Parathyroid adenoma (tissue), 2 donors: ENCODE results near the gene DAD1.

ENCODE experiments used
- H2AFZ ChIP-seq: fragments of 300-600 bp; sonication (generic); one replicate; pipeline ENCODE4 v1.7.0; 2017; ENCODE audit warnings: antibody characterized with exemption, mild to moderate bottlenecking
- H3K27ac ChIP-seq: fragments of 300-600 bp; sonication (generic); one replicate; pipeline ENCODE4 v1.7.0; 2017
- H3K27me3 ChIP-seq: fragments of 300-600 bp; sonication (generic); one replicate; pipeline ENCODE4 v1.7.0; 2017; ENCODE audit warnings: low read length; ENCODE audit not compliant: control insufficient read depth, insufficient read depth
- H3K36me3 ChIP-seq: fragments of 300-600 bp; sonication (generic); one replicate; pipeline ENCODE4 v1.7.0; 2017; ENCODE audit warnings: low read length; ENCODE audit not compliant: control insufficient read depth, insufficient read depth
- H3K4me1 ChIP-seq: fragments of 300-600 bp; sonication (generic); one replicate; pipeline ENCODE4 v1.7.0; 2017; ENCODE audit warnings: control low read depth
- H3K4me2 ChIP-seq: fragments of 300-600 bp; sonication (generic); one replicate; pipeline ENCODE4 v1.7.0; 2017; ENCODE audit warnings: low read length
- H3K4me3 ChIP-seq: fragments of 300-600 bp; sonication (generic); one replicate; pipeline ENCODE4 v1.7.0; 2017; ENCODE audit warnings: low read depth, low read length
- H3K79me2 ChIP-seq: fragments of 300-600 bp; sonication (generic); one replicate; pipeline ENCODE4 v1.7.0; 2017; ENCODE audit warnings: control low read depth
- H3K9ac ChIP-seq: fragments of 300-600 bp; sonication (generic); one replicate; pipeline ENCODE4 v1.7.0; 2017; ENCODE audit warnings: mild to moderate bottlenecking
- H3K9me3 ChIP-seq: fragments of 300-600 bp; sonication (generic); one replicate; pipeline ENCODE4 v1.7.0; 2017; ENCODE audit warnings: low read length; ENCODE audit not compliant: control insufficient read depth
- CTCF ChIP-seq: fragments of 300-600 bp; sonication (generic); IDR thresholded peaks from one replicate; pipeline ENCODE4 v1.7.0; 2017; ENCODE audit warnings: antibody characterized with exemption, mild to moderate bottlenecking
- donor health status: primary hyperparathyroidism.

Gene DAD1

GRCh38 chr14:22561366-22561660 is 27.7 kb downstream of the DAD1 start:
- H3K9ac ChIP-seq, result no peak overlapping the region
- H3K27ac ChIP-seq, result no peak overlapping the region
- no peak overlapping the region for H3K4me3 ChIP-seq
- no peaks in the 10 kb centered on the region for H3K79me2 ChIP-seq
- peaks cover 11% of the 10 kb centered on the region for H3K4me1 ChIP-seq
- no peak overlapping the region for H2AFZ ChIP-seq
- no peaks in the 10 kb centered on the region for H3K9me3 ChIP-seq
- TF ChIP-seq CTCF, result no peak
- no peaks in the 10 kb centered on the region for H3K27me3 ChIP-seq
- H3K36me3 ChIP-seq, result no peaks in the 10 kb centered on the region
- peak overlapping the region; percentile 37 for H3K4me2 ChIP-seq

GRCh38 chr14:22560662-22561365 is 28.2 kb downstream of the DAD1 start:
- no peak for TF ChIP-seq CTCF
- H3K27ac ChIP-seq, result no peak overlapping the region
- H3K79me2 ChIP-seq, result no peaks in the 10 kb centered on the region
- H3K4me2 ChIP-seq, result peak overlapping the region; percentile 37
- peaks cover 10% of the 10 kb centered on the region for H3K4me1 ChIP-seq
- no peak overlapping the region for H2AFZ ChIP-seq
- H3K27me3 ChIP-seq, result no peaks in the 10 kb centered on the region
- H3K9me3 ChIP-seq, result no peaks in the 10 kb centered on the region
- H3K36me3 ChIP-seq, result no peaks in the 10 kb centered on the region
- H3K4me3 ChIP-seq, result no peak overlapping the region
- no peak overlapping the region for H3K9ac ChIP-seq

GRCh38 chr14:22559041-22559440 is 30.0 kb downstream of the DAD1 start:
- H3K27ac ChIP-seq, result no peak overlapping the region
- no peak for TF ChIP-seq CTCF
- H3K9ac ChIP-seq, result no peak overlapping the region
- H3K36me3 ChIP-seq, result no peaks in the 10 kb centered on the region
- H3K4me1 ChIP-seq, result peaks cover 7% of the 10 kb centered on the region
- H2AFZ ChIP-seq, result no peak overlapping the region
- no peak overlapping the region for H3K4me2 ChIP-seq
- H3K27me3 ChIP-seq, result no peaks in the 10 kb centered on the region
- no peak overlapping the region for H3K4me3 ChIP-seq
- no peaks in the 10 kb centered on the region for H3K79me2 ChIP-seq
- H3K9me3 ChIP-seq, result no peaks in the 10 kb centered on the region

GRCh38 chr14:22558221-22558913 is 30.7 kb downstream of the DAD1 start:
- H2AFZ ChIP-seq, result no peak overlapping the region
- H3K9ac ChIP-seq, result no peak overlapping the region
- peaks cover 7% of the 10 kb centered on the region for H3K4me1 ChIP-seq
- H3K4me2 ChIP-seq, result no peak overlapping the region
- TF ChIP-seq CTCF, result no peak
- no peak overlapping the region for H3K27ac ChIP-seq
- no peaks in the 10 kb centered on the region for H3K79me2 ChIP-seq
- no peaks in the 10 kb centered on the region for H3K27me3 ChIP-seq
- H3K4me3 ChIP-seq, result no peak overlapping the region
- no peaks in the 10 kb centered on the region for H3K36me3 ChIP-seq
- H3K9me3 ChIP-seq, result no peaks in the 10 kb centered on the region

GRCh38 chr14:22557846-22558220 is 31.2 kb downstream of the DAD1 start:
- no peak overlapping the region for H3K27ac ChIP-seq
- H3K27me3 ChIP-seq, result no peaks in the 10 kb centered on the region
- H3K36me3 ChIP-seq, result no peaks in the 10 kb centered on the region
- H2AFZ ChIP-seq, result no peak overlapping the region
- H3K9me3 ChIP-seq, result no peaks in the 10 kb centered on the region
- H3K4me3 ChIP-seq, result no peak overlapping the region
- TF ChIP-seq CTCF, result no peak
- H3K79me2 ChIP-seq, result no peaks in the 10 kb centered on the region
- no peak overlapping the region for H3K4me2 ChIP-seq
- H3K9ac ChIP-seq, result no peak overlapping the region
- H3K4me1 ChIP-seq, result peaks cover 7% of the 10 kb centered on the region
